Calu3 (cell line): ENCODE measurements around the gene NDST4. TPM values are rescaled to one million over a fixed set of nuclear protein-coding genes. Genes with fewer than 3 reads are reported as not detected.
"Not testable (repeated sequence)": the region's sequence is repeated elsewhere in the genome, so short reads cannot be mapped to it uniquely, and the experiment has no call there.

Source experiments
- BruUV-seq: library from RNA; stranded (reverse); fragments of 400-500 nt; replicated peaks from 2 replicates; lab custom pipeline; 2021; lab: Mats Ljungman, UMichigan
- CTCF ChIA-PET: fragments of 300-600 bp; sonication (Branson Sonifier 250); formaldehyde crosslinking; loops from one replicate; lab custom pipeline; 2022; ENCODE audit warnings: antibody characterized with exemption; lab: Charles Lee
- DNase-seq: peaks from one replicate; pipeline ENCODE4 v3.0.0; 2022
- H3K27ac Mint-ChIP-seq: one replicate; pipeline ENCODE4 v1.8.0; 2022; ENCODE audit warnings: mixed read lengths; ENCODE audit not compliant: unreplicated experiment
- H3K27me3 Mint-ChIP-seq: one replicate; pipeline ENCODE4 v1.8.0; 2022; ENCODE audit warnings: mixed read lengths; ENCODE audit not compliant: unreplicated experiment
- H3K36me3 Mint-ChIP-seq: one replicate; pipeline ENCODE4 v1.8.0; 2022; ENCODE audit warnings: mild to moderate bottlenecking, moderate library complexity, mixed read lengths; ENCODE audit not compliant: insufficient read depth, unreplicated experiment
- H3K4me1 Mint-ChIP-seq: one replicate; pipeline ENCODE4 v1.8.0; 2022; ENCODE audit warnings: mild to moderate bottlenecking, low read depth, mixed read lengths; ENCODE audit not compliant: unreplicated experiment
- H3K4me3 Mint-ChIP-seq: one replicate; pipeline ENCODE4 v1.8.0; 2022; ENCODE audit warnings: mild to moderate bottlenecking, low read depth, moderate library complexity, mixed read lengths; ENCODE audit not compliant: unreplicated experiment
- H3K9me3 Mint-ChIP-seq: one replicate; pipeline ENCODE4 v1.8.0; 2022; ENCODE audit warnings: low read depth, mixed read lengths; ENCODE audit not compliant: unreplicated experiment
- intact Hi-C: fragments of 100-400 bp; cut with micrococcal nuclease; formaldehyde crosslinking; loops from one replicate; pipeline ENCODE4 v1.10.0; 2022; ENCODE audit not compliant: unreplicated experiment
- total RNA-seq: library from RNA; stranded (reverse); gene quantifications from 2 replicates; pipeline ENCODE4 v1.2.3, GENCODE V29; 2022
- TF ChIP-seq, protein P1 (sequence below): fragments of 200-600 bp; IDR thresholded peaks from one replicate; pipeline ENCODE4 v1.8.0; 2022; ENCODE audit warnings: antibody characterized with exemption; ENCODE audit not compliant: unreplicated experiment

The NDST4 gene
- total RNA-seq, 1 experiment from 2014 or later: not detected

DNA sequence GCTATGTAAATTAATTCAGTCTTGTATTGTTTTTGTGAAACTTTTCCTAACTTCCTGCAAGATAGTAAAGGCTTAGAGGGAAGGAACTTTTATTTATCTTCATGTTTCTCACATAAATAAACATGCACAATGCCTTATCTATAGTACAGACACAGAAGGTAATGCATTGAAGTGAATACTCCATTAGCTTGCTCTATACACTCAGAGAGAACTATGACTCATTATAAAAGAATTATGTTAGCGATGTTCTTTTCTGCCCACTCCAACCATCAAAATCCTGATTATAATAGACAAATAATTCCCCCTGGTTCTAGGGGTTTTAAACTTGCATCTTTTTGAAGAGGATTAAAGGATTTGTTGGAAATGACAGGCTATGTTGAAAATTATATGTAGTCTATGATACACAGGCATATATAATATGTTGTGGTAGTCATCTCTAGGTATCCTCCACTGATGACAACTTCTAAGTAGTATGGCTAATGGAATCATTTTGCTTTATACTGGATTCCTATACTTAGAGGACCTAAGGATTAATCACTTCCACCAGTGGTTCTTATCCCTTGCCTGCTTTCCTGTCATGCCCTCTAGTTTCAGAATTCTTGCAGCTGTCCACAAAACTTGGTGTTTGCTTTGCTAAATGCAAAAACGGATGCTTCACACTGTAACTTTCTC is 115.7 kb downstream of the NDST4 start:
- Mint-ChIP-seq H3K27ac (no peak overlapping the region), H3K9me3 (no peaks in the 10 kb centered on the region), H3K36me3 (no peaks in the 10 kb centered on the region), H3K4me1 (no peaks in the 10 kb centered on the region), H3K4me3 (no peak overlapping the region), H3K27me3 (no peaks in the 10 kb centered on the region)
- CTCF ChIA-PET: no interaction called here
- no peak for DNase-seq
- intact Hi-C loops: no loop called here
- TF ChIP-seq, protein P1, sequence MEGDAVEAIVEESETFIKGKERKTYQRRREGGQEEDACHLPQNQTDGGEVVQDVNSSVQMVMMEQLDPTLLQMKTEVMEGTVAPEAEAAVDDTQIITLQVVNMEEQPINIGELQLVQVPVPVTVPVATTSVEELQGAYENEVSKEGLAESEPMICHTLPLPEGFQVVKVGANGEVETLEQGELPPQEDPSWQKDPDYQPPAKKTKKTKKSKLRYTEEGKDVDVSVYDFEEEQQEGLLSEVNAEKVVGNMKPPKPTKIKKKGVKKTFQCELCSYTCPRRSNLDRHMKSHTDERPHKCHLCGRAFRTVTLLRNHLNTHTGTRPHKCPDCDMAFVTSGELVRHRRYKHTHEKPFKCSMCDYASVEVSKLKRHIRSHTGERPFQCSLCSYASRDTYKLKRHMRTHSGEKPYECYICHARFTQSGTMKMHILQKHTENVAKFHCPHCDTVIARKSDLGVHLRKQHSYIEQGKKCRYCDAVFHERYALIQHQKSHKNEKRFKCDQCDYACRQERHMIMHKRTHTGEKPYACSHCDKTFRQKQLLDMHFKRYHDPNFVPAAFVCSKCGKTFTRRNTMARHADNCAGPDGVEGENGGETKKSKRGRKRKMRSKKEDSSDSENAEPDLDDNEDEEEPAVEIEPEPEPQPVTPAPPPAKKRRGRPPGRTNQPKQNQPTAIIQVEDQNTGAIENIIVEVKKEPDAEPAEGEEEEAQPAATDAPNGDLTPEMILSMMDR: no peak
- no TSS peak for BruUV-seq

DNA sequence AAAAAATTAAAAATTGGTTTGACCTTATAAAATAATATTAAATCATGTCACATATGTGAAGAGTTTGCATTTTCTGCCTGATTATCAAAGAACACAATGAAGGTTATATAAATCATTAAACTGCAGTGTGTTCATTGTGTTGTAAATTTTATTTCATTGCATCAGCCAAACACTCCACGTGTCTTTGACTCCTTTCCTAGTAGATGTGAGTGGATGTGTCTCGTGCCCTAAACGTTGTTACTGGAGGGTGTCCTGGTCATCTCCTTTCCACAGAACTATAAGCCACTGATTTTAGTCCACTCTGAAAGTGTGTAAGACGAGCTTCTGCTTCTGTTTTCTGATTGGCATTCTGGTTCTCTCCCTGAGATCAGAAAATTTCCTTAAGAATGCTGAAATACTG is 127.3 kb downstream of the NDST4 start:
- H3K4me3 Mint-ChIP-seq: no peak overlapping the region
- no peak overlapping the region for H3K27ac Mint-ChIP-seq
- no TSS peak for BruUV-seq
- no peaks in the 10 kb centered on the region for H3K4me1 Mint-ChIP-seq
- TF ChIP-seq, protein P1: no peak
- CTCF ChIA-PET: no interaction called here
- intact Hi-C loops: no loop called here
- H3K27me3 Mint-ChIP-seq: no peaks in the 10 kb centered on the region
- DNase-seq: no peak
- H3K9me3 Mint-ChIP-seq: no peaks in the 10 kb centered on the region
- no peaks in the 10 kb centered on the region for H3K36me3 Mint-ChIP-seq

DNA sequence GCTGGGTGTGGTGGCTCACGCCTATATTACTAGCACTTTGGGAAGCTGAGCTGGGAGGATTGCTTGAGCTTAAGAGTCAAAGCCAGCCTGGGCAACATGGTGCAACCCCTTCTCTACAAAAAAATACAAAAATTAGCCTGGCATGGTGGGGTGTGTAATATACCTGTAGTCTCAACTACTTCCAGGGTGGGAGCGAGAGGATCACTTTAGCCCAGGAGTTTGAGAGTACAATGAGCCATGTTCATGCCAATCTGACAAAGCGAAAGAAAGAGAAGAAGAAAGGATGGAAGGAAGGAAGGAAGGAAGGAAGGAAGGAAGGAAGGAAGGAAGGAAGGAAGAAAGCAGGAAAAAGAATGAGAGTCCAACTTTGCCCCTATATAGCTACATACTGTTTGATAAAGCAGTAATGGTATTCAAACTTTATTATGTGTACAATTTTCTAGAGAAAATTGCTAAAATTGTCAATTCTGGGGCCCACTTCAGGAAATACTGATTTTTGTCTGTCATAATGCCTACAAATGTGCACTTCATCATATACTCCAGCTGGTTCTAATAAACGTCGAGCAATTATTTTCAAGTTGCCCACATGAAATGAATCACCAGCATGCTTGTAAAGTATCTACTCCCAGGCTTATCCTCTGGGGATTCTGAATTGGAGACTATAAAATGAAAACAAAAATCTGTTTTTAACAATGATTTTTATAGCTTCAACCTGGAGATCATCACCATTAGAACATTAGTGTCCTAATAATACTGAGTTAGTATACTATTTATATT is 132.3 kb downstream of the NDST4 start:
- intact Hi-C loops: no loop called here
- no peak overlapping the region for H3K4me3 Mint-ChIP-seq
- CTCF ChIA-PET: no interaction called here
- no peaks in the 10 kb centered on the region for H3K27me3 Mint-ChIP-seq
- no peak for DNase-seq
- TF ChIP-seq, protein P1: no peak
- no TSS peak for BruUV-seq
- peaks cover 2% of the 10 kb centered on the region for H3K9me3 Mint-ChIP-seq
- no peaks in the 10 kb centered on the region for H3K36me3 Mint-ChIP-seq
- no peak overlapping the region for H3K27ac Mint-ChIP-seq
- H3K4me1 Mint-ChIP-seq: no peaks in the 10 kb centered on the region

DNA sequence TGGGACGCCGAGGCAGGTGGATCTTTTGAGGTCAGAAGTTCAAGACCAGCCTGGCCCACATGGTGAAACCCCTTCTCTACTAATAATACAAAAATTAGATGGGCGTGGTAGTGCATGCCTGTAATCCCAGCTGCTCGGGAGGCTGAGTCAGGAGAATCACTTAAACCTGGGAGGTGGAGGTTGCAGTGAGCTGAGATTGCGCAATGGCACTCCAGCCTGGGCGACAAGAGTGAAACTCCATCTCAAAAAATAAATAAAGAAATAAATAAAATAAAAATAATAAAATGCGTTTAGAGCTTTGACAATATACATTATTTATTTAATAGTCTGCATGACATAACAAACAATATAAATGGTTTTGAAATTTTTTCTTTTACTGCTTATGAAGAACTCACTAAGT is 133.0 kb downstream of the NDST4 start:
- CTCF ChIA-PET, H3K27ac Mint-ChIP-seq, H3K9me3 Mint-ChIP-seq, H3K4me1 Mint-ChIP-seq, intact Hi-C loops, BruUV-seq, H3K4me3 Mint-ChIP-seq, DNase-seq, H3K27me3 Mint-ChIP-seq, H3K36me3 Mint-ChIP-seq: not testable (repeated sequence)

DNA sequence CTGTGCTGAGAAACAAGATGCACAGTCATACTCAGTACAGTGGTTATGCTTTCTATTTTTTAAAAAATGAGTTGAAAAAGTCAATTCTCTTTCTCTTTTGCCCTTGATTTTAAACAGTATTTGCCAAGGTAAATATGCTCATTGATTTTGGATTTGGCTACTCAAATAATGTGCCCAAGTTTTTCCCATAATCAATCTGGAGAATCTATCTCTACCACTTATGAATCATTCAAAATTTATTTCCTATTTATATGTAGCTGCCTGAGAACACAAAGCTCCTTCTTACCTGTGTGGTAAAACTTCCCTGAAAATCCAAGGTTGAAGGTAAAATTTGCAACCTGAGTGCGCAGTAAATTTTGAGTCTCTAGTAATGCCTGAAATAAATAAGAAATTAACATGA is 136.5 kb downstream of the NDST4 start:
- peaks cover 2% of the 10 kb centered on the region for H3K9me3 Mint-ChIP-seq
- TF ChIP-seq, protein P1: no peak
- no peak for DNase-seq
- H3K4me1 Mint-ChIP-seq: no peaks in the 10 kb centered on the region
- no peak overlapping the region for H3K4me3 Mint-ChIP-seq
- CTCF ChIA-PET: no interaction called here
- H3K27ac Mint-ChIP-seq: no peak overlapping the region
- intact Hi-C loops: no loop called here
- no peaks in the 10 kb centered on the region for H3K36me3 Mint-ChIP-seq
- BruUV-seq: no TSS peak
- H3K27me3 Mint-ChIP-seq: no peaks in the 10 kb centered on the region
